Measurements from ENCODE around the gene ZNF90.

DNA sequence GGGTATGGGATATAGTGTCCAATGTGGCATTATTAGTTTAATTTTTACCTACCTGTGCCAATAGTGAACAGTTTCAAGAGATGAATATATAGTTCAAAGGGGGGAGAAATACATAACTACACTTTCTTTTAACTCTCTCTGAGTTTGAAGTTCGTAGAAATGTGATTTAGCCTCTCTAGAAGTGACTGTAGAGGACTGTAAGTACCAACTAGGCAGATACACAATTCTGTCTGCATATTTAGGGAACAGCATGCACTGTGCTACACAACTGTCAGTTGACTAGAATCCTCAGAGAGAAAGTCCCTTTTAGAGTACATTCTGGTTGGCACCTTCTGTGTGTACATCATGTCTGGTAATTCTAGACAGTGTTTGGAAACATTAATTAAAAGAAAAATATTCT is 17.5 kb upstream of the ZNF90 start:
- TF ChIP-seq, protein P1, sequence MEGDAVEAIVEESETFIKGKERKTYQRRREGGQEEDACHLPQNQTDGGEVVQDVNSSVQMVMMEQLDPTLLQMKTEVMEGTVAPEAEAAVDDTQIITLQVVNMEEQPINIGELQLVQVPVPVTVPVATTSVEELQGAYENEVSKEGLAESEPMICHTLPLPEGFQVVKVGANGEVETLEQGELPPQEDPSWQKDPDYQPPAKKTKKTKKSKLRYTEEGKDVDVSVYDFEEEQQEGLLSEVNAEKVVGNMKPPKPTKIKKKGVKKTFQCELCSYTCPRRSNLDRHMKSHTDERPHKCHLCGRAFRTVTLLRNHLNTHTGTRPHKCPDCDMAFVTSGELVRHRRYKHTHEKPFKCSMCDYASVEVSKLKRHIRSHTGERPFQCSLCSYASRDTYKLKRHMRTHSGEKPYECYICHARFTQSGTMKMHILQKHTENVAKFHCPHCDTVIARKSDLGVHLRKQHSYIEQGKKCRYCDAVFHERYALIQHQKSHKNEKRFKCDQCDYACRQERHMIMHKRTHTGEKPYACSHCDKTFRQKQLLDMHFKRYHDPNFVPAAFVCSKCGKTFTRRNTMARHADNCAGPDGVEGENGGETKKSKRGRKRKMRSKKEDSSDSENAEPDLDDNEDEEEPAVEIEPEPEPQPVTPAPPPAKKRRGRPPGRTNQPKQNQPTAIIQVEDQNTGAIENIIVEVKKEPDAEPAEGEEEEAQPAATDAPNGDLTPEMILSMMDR (IDR thresholded peaks at IDR 0.05; ENCODE audit: low read depth, low read length): no peak
- no peak for TF ChIP-seq EZH2phosphoT487 (IDR thresholded peaks at IDR 0.05; ENCODE audit: low read depth)
